ENCODE measurements around the gene PPP2R5C.
A peak's percentile ranks its signal among the peaks of the same experiment; 100 is the strongest.

PPP2R5C gene

GRCh38 chr14:101869217-101869616 lies 107.7 kb downstream of the PPP2R5C start:
- no peaks in the 10 kb centered on the region for H3K9me3 ChIP-seq (ENCODE audit: control insufficient read depth, insufficient read depth, low read length)
- no peaks in the 10 kb centered on the region for H4K20me1 ChIP-seq (ENCODE audit: control insufficient read depth, insufficient read depth, low read depth, low read length)
- H3K27ac ChIP-seq (ENCODE audit: low read depth, low read length) = no peak overlapping the region
- peaks cover 10% of the 10 kb centered on the region for H3F3A ChIP-seq (ENCODE audit: control insufficient read depth, insufficient read depth)
- H3K4me3 ChIP-seq (ENCODE audit: low read length) = no peak overlapping the region
- H3K27me3 ChIP-seq (ENCODE audit: control insufficient read depth, low read length) = no peaks in the 10 kb centered on the region
- H3K4me1 ChIP-seq (ENCODE audit: control insufficient read depth, low read length) = peaks cover 60% of the 10 kb centered on the region
- TF ChIP-seq EZH2phosphoT487 (IDR thresholded peaks at IDR 0.05; ENCODE audit: borderline replicate concordance, low read length) (no peak), CTCF (IDR thresholded peaks at IDR 0.05; ENCODE audit: low read depth, low read length, poor library complexity, severe bottlenecking) (no peak)
- H3K36me3 ChIP-seq (ENCODE audit: control insufficient read depth, low read length) = peaks cover 8% of the 10 kb centered on the region; the same call in 1 of the 2 replicates
- H3K79me2 ChIP-seq (ENCODE audit: control insufficient read depth, low read length) = peaks cover 94% of the 10 kb centered on the region
- H3K4me2 ChIP-seq (ENCODE audit: low read length) = no peak overlapping the region
- no peaks in the 10 kb centered on the region for H3K9me2 ChIP-seq (replicated peaks; ENCODE audit: control insufficient read depth, low read length)

- TF ChIP-seq CTCF (IDR thresholded peaks at IDR 0.05; ENCODE audit: low read depth, low read length, poor library complexity, severe bottlenecking) (no peak), EZH2phosphoT487 (IDR thresholded peaks at IDR 0.05; ENCODE audit: borderline replicate concordance, low read length) (no peak)
- Histone ChIP-seq H3K27ac (ENCODE audit: low read depth, low read length) (0 out of 2 replicates have a peak overlapping the region, but pooled peaks have one; percentile 9), H3K4me3 (ENCODE audit: low read length) (no peak overlapping the region), H3K79me2 (ENCODE audit: control insufficient read depth, low read length) (peaks cover 94% of the 10 kb centered on the region), H3K27me3 (ENCODE audit: control insufficient read depth, low read length) (no peaks in the 10 kb centered on the region), H3F3A (ENCODE audit: control insufficient read depth, insufficient read depth) (peaks cover 22% of the 10 kb centered on the region), H3K36me3 (ENCODE audit: control insufficient read depth, low read length) (0 out of 2 replicates have a peak, but pooled peaks cover 6% of the 10 kb centered on the region), H3K4me1 (ENCODE audit: control insufficient read depth, low read length) (peaks cover 72% of the 10 kb centered on the region), H3K9me2 (replicated peaks; ENCODE audit: control insufficient read depth, low read length) (no peaks in the 10 kb centered on the region), H3K9me3 (ENCODE audit: control insufficient read depth, insufficient read depth, low read length) (no peaks in the 10 kb centered on the region), H3K4me2 (ENCODE audit: low read length) (no peak overlapping the region; the same call in 1 of the 2 replicates), H4K20me1 (ENCODE audit: control insufficient read depth, insufficient read depth, low read depth, low read length) (no peaks in the 10 kb centered on the region)
These were observed 108.9 kb downstream of the PPP2R5C start for GRCh38 chr14:101870273-101870939.

- no peaks in the 10 kb centered on the region for H3K9me3 ChIP-seq (ENCODE audit: control insufficient read depth, insufficient read depth, low read length)
- TF ChIP-seq CTCF (IDR thresholded peaks at IDR 0.05; ENCODE audit: low read depth, low read length, poor library complexity, severe bottlenecking) (no peak), EZH2phosphoT487 (IDR thresholded peaks at IDR 0.05; ENCODE audit: borderline replicate concordance, low read length) (no peak)
- peak overlapping the region; percentile 100 for H3K27ac ChIP-seq (ENCODE audit: low read depth, low read length)
- peaks cover 31% of the 10 kb centered on the region for H3F3A ChIP-seq (ENCODE audit: control insufficient read depth, insufficient read depth)
- H3K4me2 ChIP-seq (ENCODE audit: low read length) = peak overlapping the region; percentile 99
- H3K4me3 ChIP-seq (ENCODE audit: low read length) = peak overlapping the region; percentile 74
- H3K36me3 ChIP-seq (ENCODE audit: control insufficient read depth, low read length) = peaks cover 13% of the 10 kb centered on the region
- H3K4me1 ChIP-seq (ENCODE audit: control insufficient read depth, low read length) = peaks cover 83% of the 10 kb centered on the region
- no peaks in the 10 kb centered on the region for H3K9me2 ChIP-seq (replicated peaks; ENCODE audit: control insufficient read depth, low read length)
- H4K20me1 ChIP-seq (ENCODE audit: control insufficient read depth, insufficient read depth, low read depth, low read length) = peaks cover 3% of the 10 kb centered on the region; the same call in 1 of the 2 replicates
- H3K27me3 ChIP-seq (ENCODE audit: control insufficient read depth, low read length) = no peaks in the 10 kb centered on the region
- peaks cover 81% of the 10 kb centered on the region for H3K79me2 ChIP-seq (ENCODE audit: control insufficient read depth, low read length)
These were observed 110.8 kb downstream of the PPP2R5C start for GRCh38 chr14:101872346-101872745.

Data from DOHH2 (cell line).